Stimulated activated naive CD8-positive, alpha-beta T cell treated with anti-CD3 and anti-CD28 coated beads, Interleukin-15, Interleukin-2, amounts not matched to agents 100 U/mL and 50 U/mL, for 24 hours (primary cell): ENCODE measurements around the gene FUT6.
A peak's percentile ranks its signal among the peaks of the same experiment; 100 is the strongest.
"Not testable (repeated sequence)": the region's sequence is repeated elsewhere in the genome, so short reads cannot be mapped to it uniquely, and the experiment has no call there.

Experiments used
- ATAC-seq: fragments of 150-1000 bp; cut with Tn5 transposase; one replicate; pipeline ENCODE4 v1.10.0; 2021
- DNase-seq: peaks from one replicate; pipeline ENCODE4 v3.0.0; 2021

The FUT6 gene

DNA sequence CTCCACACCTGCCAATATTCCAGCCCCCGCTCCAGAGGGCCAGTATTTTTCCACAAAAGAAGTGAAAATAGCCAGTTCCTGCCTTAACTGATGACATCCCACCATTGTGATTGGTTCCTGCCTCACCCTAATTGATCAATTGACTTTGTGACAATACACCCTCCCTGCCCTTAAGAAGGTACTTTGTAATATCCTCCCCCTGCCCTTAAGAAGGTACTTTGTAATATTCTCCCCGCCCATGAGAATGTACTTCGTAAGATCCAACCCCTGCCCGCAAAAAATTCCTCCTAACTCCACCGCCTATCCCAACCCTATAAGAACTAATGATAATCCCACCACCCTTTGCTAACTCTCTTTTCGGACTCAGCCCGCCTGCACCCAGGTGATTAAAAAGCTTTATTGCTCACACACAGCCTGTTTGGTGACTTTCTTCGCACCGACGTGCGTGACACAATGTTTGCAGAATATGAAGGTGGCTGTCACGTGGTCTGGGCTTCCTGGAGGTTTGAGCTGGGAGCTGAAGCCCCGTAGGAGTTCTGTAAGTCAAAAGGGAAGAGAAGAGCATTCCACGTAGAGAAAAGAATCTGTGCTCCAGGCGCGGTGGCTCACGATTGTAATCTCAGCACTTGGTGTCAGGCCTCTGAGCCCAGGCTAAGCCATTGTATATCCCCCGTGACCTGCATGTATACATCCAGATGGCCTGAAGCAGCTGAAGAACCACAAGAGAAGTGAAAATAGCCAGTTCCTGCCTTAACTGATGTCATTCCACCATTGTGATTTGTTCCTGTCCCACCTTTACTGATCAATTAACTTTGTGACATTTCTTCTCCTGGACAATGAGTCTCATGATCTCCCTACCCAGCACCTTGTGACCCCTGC is 17.9 kb upstream of the FUT6 start:
- ATAC-seq, result no peak
- DNase-seq, result no peak

DNA sequence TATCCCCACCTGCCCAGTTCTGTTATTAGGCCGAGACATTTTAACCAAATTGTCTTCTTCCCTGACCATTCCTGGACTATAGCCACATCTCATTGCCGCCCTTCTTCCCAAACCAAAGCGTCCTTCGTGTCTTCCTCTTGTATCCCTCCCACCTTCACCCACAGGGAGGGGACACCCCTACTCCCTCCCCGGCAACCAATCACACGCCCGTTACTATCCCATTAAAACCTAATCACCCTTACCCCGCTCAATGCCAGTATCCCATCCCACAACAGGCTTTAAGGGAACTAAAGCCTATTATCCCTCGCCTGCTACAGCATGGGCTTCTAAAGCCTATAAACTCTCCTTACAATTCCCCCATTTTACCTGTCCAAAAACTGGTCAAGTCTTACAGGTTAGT is 15.6 kb upstream of the FUT6 start:
- ATAC-seq, DNase-seq: not testable (repeated sequence)

DNA sequence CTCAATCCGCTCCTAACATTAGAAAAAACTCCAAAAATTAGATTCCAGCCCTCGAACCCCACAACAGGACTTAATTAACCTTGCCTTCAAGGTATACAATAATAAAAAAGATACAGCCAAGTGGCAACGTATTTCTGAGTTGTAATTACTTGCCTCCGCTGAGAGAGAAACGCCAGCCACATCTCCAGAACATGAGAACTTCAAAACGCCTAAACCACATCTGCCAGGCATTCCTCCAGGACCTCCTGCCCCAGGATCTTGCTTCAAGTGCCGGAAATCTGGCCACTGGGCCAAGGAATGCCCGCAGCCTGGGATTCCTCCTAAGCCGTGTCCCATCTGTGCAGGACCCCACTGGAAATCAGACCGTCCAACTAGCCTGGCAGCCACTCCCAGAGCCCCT is 14.6 kb upstream of the FUT6 start:
- not testable (repeated sequence) for ATAC-seq, DNase-seq

DNA sequence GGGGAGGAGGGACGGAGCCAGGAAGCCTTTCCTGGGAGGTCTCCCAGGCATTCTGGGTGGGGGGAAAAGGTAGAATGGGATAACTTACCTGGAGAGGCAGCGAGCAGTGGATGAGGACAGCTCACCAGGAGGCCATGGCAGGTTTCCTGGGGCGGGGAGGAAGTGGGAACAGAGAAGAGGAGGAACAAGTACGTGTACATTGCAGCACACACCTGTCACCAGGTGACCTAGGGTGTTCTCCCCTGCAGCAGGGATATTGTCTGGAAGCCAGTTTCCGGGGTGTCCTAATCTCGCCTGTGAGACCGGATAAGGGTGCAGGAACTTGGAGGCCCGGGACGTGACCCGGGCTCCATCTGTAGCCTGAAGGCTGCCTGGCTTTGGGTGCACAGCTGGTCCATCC is 11.8 kb upstream of the FUT6 start, which contains the start of gene FUT3:
FUT3 (minus strand) TSS at position 148 of the 400 bp plus-strand sequence.
- ATAC-seq (no peak), DNase-seq (no peak)

DNA sequence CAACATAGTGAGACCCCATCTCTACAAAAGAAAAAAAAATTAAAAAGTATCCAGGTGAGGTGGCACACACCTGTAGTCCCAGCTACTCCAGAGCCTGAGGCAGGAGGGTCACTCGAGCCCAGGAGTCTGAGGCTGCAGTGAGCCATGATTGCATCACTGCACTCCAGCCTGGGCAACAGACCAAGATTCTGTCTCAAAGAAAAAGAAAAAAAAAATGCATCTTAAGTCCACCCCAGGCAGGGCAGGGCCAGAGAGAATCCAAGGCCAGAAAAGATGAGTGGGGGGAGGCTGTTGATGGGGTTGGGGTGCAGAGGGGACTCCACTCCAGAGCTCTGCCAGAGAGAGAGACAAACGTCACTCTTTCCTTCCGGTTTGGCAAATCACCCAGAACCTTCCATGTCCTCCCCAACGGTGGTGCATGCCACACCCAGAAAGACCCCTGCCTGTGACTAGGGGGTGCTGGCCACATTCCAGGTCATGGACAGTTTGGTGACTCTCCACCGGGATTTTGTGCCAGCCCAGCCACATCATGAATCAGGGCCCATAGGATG is 11.3 kb upstream of the FUT6 start:
- DNase-seq, result no peak
- ATAC-seq, result no peak

DNA sequence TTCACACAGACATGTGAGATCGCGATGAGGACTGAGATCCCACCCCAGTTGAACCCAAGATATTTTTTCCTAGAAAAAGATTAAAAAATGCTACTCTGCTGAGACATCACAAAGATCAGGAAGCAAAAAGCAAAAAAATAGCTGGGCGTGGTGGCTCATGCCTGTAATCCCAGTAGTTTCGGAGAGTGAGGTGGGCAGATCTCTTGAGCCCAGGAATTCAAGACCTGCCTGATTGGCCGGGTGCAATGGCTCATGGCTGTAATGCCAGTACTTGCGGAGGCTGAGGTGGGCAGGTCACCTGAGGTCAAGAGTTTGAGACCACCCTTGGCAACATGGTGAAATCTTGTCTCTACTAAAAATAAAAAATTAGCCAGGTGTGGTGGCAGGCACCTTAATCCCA is 10.7 kb upstream of the FUT6 start:
- no peak for ATAC-seq
- DNase-seq, result no peak

DNA sequence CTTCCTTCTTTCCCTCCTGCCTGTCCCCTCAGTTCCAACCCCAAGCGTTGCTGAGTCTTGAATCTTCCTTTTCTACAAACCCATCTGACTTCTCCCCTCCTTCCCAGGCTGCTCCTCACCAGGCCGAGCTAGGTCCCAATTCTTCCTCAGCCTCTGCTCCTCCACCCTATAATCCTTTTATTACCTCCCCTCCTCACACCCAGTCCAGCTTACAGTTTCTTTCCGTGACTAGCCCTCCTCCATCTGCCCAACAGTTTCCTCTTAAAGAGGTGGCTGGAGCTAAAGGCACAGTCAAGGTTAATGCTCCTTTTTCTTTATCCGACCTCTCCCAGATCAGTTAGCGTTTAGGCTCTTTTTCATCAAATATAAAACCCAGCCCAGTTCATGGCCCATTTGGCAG is 9.1 kb upstream of the FUT6 start:
- ATAC-seq, DNase-seq: not testable (repeated sequence)

DNA sequence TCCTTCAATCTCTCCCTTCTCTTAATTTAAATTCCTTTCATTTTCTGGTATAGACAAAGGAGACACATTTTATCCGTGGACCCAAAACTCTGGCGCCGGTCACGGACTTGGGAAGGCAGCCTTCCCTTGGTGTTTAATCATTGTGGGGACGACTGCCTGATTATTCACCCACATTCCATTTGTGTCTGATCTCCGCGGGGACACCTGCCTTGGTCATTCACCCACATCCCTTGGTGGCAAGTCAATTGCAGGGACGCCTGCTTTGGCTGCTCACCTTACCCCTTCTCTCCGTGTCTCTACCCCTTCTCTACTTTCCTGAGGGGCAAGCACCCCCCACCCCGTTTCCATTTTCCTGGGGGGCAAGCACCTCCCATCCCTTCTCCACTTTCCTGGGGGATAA is 8.3 kb upstream of the FUT6 start:
- DNase-seq, ATAC-seq: not testable (repeated sequence)

DNA sequence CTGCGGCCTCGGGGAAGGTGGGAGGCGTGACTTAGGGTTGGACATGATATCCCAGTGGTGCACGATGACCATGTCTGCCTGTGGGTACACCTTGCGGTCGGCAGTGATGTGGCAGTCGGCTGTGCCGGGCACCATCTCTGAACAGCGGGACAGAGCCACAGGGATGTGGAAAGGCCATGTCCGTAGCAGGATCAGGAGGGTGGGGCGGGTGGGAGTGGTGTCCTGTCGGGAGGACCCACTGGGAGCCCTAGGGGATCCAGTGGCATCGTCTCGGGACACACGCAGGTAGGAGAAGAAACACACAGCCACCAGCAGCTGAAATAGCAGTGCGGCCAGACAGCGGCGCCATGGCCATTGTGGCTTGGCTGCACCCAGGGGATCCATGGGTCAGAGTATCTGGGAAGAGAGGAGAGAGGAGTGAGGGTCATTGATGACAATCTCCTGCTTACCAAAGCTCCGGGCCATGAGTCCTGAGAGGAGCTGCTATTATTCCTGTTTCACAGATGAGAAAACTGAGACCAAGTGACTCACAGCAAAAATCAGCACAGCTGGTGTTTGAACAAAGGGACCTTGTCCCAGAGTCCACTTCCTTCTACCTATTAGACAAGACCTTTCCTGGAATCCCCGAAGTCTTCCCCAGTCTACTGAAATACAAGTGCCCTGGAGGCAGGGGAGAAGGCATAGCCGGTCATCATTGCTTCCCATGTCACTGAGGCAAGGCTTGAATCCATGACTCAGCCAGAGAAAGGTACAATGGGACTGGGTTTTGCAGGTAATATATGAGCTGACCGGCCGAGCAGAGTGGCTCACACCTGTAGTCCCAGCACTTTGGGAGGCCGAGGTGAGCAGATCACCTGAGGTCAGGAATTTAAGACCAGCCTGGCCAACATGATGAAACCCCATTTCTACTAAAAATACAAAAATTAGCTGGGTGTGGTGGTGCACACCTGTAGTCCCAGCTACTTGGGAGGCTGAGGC is 5.2 kb upstream of the FUT6 start:
- DNase-seq (no peak), ATAC-seq (no peak)

DNA sequence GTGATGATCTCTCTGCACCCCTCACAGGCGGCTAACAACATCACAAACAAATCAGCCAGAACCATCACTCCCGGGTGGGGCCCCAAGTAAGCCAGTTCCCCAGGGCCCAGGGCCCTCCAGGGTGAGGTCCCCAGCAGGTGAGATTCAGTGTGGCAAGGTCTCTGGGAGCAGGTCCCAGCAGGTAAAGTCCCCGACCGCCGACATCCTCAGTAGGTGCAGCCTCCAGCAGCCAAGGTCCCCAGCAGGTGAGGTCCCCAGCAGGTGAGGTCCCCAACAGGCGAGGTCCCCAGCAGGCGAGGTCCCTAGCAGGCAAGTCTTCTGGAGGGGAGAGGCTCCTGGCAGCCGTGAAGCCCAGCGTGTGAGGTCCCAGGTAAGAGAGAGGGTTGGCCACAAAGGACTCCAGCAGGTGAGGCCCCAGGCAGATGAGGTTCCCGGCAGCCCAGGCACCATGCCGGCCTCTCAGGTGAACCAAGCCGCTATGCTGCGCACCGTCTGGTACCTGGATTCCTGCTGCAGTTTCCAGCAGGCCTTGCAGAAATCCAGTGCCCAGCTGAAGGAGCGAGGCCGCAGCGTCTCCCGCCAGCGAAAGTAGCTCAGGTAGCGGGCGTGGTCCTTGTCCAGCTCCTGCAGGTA is 3.9 kb upstream of the FUT6 start:
- ATAC-seq (no peak), DNase-seq (no peak)

DNA sequence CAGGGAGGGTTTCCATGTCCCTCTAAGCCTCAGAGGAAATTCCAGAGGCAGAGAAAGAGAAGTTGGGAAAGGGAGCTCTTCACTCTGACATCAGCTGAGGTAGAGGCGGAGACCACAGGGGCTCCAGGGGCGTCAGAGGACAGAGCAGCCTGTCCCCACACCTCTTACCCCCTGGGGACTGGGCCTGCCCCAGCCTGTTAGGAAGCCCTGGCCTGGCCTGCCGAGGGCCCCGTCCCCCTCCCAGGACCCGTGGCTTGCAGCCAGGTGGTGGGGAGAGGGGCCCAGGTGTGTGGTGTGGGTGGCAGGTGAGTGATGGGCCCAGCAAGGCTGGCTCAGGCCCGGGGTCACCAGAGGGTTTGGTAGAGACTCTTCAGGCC is 2.2 kb upstream of the FUT6 start:
- not testable (repeated sequence) for ATAC-seq, DNase-seq

DNA sequence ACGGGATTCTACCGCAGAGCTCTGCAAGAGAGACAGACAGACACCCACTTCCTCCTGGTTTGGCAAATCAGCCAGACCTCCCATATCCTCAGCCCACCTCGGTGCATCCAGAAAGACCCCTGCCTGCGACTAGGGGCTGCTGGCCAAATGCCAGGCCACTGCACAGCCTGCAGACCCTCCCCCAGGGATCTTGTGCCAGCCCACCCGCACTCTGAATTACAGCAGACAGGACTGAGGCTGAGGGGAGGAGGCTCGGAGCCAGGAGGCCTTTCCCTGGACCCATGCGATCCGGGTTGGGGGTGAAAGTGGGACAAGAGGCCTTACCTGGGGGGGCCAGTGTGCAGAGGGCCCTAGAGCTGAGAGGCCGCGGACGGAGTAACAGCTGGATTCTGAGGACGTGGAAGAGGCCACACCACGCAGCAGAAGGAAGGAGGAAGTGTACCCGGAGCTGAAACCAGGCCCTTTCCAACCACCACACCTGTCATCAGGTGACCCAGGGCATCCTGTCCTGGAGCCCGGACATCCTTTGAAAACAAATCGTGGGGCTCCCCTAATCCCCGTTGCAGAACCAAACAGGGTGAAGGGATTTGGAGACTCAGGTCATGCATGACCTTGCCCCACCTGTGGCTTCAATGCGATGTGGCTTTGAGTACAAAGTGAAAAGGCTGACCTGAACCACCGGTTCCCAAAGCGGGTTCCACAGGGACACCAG is 993 bp downstream of the FUT6 start:
- no peak for ATAC-seq
- DNase-seq, result no peak

DNA sequence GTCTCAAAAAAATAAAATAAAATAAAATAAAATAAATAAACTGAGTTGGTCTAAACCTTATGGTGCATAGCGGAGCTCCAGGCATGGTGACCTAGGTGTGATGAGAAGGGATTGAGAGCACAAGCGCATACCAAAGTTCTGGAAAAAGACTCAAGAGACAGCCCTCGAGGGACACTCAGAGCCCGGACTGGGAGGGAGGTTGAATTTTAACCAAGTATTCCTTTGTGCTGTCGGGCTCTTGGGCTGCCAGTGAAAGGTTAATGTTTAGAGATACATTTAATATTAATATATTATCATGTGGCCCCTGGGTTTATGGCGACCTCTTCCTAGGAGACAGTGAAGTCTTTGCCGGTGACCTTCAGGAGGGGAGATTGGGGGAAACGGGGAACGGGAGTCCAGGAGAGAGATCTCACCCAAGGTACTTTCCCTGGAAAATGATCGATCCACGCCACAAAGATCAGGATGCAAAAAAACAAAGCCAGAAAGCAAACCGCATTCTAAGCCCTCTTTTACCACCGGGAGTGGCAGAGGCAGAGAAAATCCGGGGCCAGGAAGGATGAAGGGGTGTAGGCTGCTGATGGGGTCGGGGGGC is 1.6 kb downstream of the FUT6 start:
- no peak for DNase-seq
- ATAC-seq, result no peak

DNA sequence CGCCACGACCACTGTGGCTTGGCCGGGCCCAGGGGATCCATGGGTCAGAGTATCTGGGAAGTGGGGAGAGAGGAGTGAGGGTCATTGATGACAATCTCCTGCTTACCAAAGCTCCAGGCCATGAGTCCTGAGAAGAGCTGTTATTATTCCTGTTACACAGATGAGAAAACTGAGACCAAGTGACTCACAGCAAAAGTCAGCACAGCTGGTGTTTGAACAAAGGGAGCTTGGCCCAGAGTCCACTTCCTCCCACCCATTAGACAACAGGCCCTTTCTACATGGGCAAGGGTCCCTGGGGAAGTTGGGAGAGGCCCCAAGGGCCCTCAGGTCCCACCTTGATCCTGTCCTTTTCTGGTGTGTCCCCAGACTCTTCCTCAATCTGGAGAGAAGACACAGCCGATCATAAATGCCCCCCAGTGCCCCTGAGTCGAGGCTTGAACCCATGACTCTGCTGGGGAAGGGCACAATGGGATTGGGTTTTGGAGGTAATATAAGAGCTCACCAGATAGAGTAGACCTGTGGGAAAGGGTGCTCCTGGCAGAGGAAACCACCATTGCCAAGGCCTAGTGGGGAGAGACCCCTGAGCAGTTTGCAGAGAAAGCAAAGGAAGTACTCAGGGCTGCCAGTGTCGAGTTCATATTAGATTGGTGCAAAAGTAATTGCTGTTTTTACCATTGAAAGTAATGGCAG is 6.8 kb downstream of the FUT6 start:
- DNase-seq (no peak), ATAC-seq (no peak)

DNA sequence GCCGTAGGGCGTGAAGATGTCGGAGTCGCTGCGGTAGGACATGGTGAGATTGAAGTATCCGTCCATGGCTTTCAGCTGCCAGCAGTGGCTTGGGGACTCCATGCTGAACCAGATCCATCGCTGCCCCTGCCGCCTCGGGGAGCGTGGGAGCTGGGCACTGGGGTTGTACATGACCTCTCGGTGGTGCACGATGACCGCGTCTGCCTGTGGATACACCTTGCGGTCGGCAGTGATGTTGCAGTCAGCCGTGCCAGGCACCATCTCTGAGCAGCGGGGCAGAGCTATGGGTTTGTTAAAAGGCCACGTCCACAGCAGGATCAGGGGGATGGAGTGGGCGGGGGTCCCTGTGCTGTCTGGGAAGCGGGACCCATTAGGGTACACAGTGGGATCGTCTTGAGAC is 7.4 kb downstream of the FUT6 start:
- no peak for ATAC-seq
- DNase-seq, result no peak

DNA sequence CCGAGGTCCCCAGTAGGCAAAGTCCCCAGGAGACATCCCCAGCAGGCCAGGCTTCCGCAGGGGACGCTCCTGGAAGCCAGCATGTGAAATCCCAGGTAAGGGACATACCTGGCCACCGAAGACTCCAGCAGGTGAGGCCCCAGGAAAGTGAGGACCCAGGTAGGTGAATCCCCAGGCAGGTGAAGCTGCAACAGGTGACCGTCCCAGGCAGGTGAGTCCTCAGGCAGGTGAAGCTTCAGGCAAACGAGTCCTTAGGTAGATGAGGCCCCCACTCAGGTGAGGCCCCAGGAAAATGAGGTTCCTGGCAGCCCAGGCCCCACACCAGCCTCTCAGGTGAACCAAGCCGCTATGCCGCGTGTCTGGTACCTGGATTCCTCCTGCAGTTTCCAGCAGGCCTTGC is 8.3 kb downstream of the FUT6 start:
- ATAC-seq, result no peak

DNA sequence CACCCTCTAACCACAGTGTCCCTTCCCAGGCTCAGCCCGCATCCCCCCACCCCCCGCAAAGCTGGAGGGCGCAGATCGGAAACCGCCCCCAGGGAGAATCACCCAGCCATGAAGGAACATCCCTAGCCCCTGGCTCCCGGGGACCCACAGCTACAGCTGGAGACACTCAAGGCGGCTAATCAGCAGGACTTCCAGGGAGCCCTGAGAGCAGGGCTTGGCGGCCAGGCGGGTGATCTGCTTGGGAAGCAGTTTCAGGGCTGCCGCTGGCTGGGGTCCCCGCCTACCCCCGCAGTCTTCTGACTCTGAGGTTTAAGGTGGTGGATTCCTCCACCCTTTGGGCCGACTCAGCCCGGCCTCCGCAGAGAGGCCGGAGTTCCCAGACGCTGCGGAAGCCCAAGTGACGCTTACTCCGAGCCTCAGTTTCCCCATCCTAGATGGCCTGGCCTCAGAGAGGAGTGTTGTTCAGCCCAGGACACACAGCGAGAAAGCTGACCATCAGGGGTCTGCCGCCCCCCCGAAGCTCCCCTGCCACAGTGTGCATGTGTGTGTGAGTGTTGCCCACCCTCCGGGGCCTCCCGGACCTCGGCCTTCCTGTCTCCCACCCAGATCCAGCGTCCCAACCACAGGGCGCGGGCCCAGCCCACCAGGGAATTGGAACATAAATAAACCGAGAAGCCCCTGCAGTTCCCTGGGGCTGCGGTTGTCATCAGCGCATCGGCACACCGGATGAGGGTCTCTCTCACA is 9.8 kb downstream of the FUT6 start:
- ATAC-seq (no peak), DNase-seq (no peak)

More for the DNA sequence above, 8.3 kb downstream of the FUT6 start:
- no peak for DNase-seq

DNA sequence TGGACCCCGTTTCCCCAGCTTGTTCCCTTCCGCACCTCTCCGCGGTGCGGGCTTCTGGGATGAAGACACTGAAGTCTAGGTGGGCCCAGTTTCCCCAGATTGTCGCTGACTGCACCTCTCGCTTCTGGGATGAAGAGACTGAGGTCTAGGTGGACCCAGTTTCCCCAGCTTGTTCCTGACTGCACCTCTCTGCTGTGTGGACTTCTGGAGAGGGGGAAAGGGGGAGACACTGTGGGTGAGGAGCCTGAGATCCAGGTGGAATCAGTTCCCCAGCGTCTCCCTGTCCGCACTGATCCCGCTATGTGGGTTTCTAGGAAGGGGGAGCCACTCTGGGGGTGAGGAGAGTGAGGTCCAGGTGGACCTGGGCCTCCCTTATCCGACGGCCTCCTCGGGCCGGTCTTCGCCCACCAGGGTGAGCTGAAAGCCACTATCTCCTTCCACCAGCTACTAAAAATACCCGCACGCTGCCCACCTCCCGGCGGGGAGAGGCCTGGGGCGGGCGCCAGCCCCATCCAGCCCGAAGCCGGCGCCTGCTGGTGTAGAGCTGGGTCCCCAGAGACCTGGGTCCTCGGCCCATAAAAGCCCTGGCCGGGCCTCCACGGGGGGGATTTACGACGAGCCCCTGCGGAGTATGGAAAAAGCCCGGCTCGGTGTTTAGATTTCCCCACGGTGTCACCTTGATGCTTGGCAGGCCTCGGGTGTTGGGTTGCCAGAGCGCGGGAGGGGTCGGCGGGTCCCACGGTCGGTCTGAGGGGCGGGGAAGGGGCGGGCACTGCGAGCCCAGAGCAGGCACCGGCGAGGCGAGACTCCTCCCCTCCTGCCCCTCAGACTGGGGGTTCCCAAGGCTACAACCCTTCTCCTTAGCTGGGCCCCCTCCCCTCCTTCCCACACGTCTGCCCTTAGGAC is 10.6 kb downstream of the FUT6 start:
- peak; percentile 69 for DNase-seq
- no peak for ATAC-seq
